GM20000 (cell line): ENCODE data around the gene ETV2.
"Not testable (repeated sequence)": the region's sequence is repeated elsewhere in the genome, so short reads cannot be mapped to it uniquely, and the experiment has no call there.

Experiments
- DNase-seq: peaks from one replicate; pipeline ENCODE4 v3.0.0; 2012; ENCODE audit warnings: low spot score
- TF ChIP-seq, protein P1 (sequence below): IDR thresholded peaks from 2 replicates; pipeline ENCODE4 v1.5.1; 2012; ENCODE audit warnings: mild to moderate bottlenecking, control low read depth; ENCODE audit errors: extremely low read depth, missing control alignments

ETV2 gene

DNA sequence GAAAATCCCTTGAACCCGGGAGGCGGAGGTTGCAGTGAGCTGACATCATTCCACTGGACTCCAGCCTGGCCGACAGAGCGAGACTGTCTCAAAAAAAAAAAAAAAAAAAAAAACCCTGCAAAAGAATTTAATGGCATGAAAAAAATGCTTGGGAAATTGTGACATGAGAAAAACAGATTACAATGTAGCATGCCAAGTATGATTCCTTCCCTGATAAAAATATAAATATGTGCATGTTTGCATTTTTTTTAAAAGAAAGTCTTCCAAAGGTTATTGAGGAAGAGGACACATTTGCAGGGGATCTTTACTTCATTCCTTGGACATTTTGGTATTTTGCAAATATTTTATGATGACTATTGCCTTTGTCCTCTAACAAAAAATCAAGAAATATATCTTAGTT, 48.3 kb downstream of the ETV2 start:
- DNase-seq, result no peak
- TF ChIP-seq, protein P1, sequence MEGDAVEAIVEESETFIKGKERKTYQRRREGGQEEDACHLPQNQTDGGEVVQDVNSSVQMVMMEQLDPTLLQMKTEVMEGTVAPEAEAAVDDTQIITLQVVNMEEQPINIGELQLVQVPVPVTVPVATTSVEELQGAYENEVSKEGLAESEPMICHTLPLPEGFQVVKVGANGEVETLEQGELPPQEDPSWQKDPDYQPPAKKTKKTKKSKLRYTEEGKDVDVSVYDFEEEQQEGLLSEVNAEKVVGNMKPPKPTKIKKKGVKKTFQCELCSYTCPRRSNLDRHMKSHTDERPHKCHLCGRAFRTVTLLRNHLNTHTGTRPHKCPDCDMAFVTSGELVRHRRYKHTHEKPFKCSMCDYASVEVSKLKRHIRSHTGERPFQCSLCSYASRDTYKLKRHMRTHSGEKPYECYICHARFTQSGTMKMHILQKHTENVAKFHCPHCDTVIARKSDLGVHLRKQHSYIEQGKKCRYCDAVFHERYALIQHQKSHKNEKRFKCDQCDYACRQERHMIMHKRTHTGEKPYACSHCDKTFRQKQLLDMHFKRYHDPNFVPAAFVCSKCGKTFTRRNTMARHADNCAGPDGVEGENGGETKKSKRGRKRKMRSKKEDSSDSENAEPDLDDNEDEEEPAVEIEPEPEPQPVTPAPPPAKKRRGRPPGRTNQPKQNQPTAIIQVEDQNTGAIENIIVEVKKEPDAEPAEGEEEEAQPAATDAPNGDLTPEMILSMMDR, result no peak

DNA sequence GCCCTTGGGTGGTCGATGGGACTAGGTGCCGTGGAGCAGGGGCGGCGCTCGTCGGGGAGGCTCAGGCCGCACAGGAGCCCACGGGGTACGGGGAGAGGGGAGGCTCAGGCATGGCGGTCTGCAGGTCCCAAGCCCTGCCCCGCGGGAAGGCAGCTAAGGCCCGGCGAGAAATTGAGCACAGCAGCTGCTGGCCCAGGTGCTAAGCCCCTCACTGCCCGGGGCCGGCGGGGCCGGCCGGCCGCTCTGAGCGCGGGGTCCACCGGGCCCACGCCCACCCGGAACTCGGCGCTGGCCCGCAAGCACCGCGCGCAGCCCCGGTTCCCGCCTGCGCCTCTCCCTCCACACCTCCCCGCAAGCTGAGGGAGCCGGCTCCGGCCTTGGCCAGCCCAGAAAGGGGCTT, 49.6 kb downstream of the ETV2 start:
- DNase-seq, result not testable (repeated sequence)

DNA sequence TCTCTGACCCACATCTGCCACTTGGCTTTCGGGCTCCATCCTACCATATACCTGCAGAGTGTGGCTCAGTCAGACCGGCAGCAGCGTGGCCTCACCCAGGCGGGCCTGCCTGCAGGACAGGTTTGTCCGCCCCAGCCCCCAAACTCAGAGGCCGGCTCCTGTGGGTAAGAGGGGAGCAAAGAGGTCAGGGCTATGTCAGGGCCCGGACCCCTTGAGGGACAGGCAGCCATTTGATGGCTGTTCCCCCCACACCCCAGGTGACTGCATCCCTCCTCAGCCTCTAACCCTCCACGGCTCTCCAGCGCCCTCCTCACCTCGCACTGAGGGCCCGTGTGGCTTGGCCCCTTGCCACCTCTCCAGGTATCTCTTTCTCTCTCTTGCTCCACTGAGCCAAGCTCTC, 50.5 kb downstream of the ETV2 start:
- TF ChIP-seq, protein P1, result no peak
- DNase-seq, result no peak

DNA sequence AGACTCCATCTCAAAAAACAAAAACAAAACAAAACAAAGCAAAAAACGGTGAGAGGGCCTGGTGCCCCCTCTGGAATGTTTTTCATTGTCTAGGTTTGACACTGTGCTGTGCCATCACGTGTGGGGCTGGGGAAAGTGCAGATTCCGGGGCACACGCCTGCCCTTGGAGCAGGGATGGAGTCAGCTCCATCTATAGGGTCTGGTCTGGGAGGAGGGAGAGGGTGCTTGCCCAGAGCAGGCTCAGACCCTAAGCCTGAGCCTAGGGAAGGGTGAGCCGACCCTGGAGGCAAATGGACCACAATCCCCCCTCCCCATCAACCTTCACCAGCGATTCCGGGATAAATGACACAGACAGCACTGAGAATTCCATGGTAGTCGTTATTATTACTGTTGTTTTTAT, 51.9 kb downstream of the ETV2 start:
- TF ChIP-seq, protein P1, result no peak
- DNase-seq, result no peak

DNA sequence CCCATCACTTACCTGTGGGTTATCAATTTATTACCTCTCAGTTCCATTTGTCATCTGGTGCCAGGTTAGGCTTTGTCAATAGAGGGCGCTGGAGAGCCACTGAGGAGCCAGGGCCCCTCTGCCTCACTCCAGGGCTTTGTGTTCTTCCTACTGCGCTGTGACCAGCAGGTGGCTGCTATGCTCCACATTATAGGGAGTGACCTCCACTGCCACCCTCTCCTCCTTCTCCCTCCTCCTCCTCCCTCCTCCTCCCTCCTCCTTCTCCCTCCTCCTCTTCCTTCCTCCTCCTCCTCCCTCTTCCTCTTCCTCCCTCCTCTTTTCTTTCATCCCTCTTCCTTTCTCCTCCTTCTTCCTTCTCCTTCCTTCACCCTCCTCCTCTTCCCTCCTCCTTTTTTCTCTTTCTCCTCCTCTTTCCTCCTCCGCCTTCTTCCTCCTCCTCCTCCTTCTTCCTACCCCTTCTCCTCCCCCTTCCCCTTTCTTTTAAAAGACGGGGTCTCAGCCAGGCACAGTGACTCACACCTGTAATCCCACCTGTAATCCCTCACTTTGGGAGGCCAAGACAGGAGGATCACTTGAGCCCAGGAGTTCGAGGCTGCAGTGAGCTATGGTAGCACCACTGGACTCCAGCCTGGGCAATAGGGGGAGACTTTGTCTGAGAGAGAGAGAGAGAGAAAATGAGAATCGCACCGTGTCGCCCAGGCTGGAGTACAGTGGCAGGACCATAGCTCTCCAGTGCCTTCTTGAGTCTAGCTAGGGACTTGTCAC, 52.5 kb downstream of the ETV2 start:
- DNase-seq, result peak; percentile 91
- TF ChIP-seq, protein P1, result peak; percentile 99
